Measurements from ENCODE around the gene ASB18. TPM values are rescaled to one million over a fixed set of nuclear protein-coding genes. Genes with fewer than 3 reads are reported as not detected.

ASB18 gene
- total RNA-seq, 4 donors from 2014 or later: not detected

DNA sequence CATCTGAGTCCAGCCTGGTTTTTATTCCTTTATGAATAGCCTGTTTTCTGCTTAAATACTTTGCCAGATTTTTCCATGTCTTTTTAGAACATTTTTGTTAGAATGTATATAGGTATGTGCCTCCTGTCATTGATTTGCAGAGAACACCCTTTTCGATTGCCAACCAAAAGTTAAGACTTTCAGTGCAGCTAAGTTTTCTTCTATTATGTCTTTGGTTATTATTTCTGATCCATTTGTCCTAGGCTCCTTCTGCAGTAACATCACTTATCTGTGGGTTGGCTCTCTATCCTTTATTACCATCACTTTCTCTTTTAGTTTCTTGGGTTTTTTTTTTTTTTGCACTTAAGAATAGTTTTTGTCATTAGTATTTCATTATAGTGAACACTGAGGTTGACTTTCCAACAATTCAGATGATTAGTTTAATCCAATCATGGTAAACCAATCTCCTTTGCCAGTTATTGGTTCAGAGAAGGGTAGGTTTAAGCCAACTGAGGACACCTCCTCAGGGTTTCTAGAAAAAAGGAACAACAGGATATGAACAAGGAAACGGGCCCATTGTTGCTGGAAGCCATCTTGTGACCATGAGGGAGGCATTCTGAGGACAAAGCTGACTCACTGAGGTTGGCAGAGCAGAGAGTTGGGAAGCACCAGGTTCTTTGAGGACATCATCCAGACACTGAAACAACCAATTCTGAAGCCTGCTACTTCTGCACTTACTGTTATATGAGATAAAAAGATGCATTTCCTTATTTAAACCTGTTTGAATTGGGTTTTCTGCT is 58.1 kb downstream of the ASB18 start:
- intact Hi-C loops (cut with DNase I; ENCODE audit: low total_unique reads) (no loop called here), in situ Hi-C loops (cut with MboI; ENCODE audit: low pct_ligation_motif_present in 1 of 4, low pct_unique_long_range_greater_than_20kb in 1 of 4, low sequenced_read_pairs in 3 of 4) (no loop called here)
- Histone ChIP-seq H3K36me3 (no peaks in the 10 kb centered on the region), H3K27ac (no peak overlapping the region), H3K27me3 (peaks cover 8% of the 10 kb centered on the region), H3K9me3 (no peaks in the 10 kb centered on the region), H3K4me3 (no peak overlapping the region), H3K4me1 (no peaks in the 10 kb centered on the region)
- WGBS, 2 donors (ENCODE audit: low coverage in 1 of 2): 67 to 85% methylated on average over 1 to 2 of the region's 2 CpGs
- no peak for TF ChIP-seq POLR2AphosphoS5 (IDR thresholded peaks at IDR 0.05)
- no peak for TF ChIP-seq EP300 (IDR thresholded peaks at IDR 0.05; ENCODE audit: low read depth)
- TF ChIP-seq POLR2A (IDR thresholded peaks at IDR 0.05): no peak
- TF ChIP-seq, protein P1, sequence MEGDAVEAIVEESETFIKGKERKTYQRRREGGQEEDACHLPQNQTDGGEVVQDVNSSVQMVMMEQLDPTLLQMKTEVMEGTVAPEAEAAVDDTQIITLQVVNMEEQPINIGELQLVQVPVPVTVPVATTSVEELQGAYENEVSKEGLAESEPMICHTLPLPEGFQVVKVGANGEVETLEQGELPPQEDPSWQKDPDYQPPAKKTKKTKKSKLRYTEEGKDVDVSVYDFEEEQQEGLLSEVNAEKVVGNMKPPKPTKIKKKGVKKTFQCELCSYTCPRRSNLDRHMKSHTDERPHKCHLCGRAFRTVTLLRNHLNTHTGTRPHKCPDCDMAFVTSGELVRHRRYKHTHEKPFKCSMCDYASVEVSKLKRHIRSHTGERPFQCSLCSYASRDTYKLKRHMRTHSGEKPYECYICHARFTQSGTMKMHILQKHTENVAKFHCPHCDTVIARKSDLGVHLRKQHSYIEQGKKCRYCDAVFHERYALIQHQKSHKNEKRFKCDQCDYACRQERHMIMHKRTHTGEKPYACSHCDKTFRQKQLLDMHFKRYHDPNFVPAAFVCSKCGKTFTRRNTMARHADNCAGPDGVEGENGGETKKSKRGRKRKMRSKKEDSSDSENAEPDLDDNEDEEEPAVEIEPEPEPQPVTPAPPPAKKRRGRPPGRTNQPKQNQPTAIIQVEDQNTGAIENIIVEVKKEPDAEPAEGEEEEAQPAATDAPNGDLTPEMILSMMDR (IDR thresholded peaks at IDR 0.05): no peak
- DNase-seq: no peak

DNA sequence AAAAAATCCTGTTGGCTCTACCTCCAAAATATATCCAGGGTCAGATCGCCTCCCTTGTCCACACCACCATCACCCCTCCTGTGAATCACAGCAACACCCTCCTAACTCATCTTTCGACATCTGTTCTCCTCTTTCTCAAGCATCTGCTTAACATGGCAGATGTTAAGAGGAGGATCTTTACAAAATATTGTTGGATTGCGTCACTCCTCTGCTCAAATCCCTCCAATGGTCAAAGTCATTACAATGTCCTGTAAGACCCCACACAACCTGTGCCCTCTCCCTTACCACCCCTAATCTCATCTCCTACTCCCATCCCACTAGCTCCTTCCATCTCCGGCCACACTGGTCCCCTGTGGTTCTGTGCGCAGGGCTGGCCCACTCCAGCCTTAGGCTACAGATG is 59.3 kb downstream of the ASB18 start:
- no peak for DNase-seq
- Histone ChIP-seq H3K4me1 (no peaks in the 10 kb centered on the region), H3K9me3 (no peaks in the 10 kb centered on the region), H3K4me3 (no peak overlapping the region), H3K27me3 (no peaks in the 10 kb centered on the region), H3K27ac (no peak overlapping the region), H3K36me3 (no peaks in the 10 kb centered on the region)
- intact Hi-C loops (cut with DNase I; ENCODE audit: low total_unique reads) (no loop called here), in situ Hi-C loops (cut with MboI; ENCODE audit: low pct_ligation_motif_present in 1 of 4, low pct_unique_long_range_greater_than_20kb in 1 of 4, low sequenced_read_pairs in 3 of 4) (no loop called here)
- TF ChIP-seq EP300 (IDR thresholded peaks at IDR 0.05; ENCODE audit: low read depth) (no peak), POLR2A (IDR thresholded peaks at IDR 0.05) (no peak), POLR2AphosphoS5 (IDR thresholded peaks at IDR 0.05) (no peak)
- TF ChIP-seq, protein P1 (IDR thresholded peaks at IDR 0.05): no peak
- 88 to 93% methylated on average over 5 of the region's 5 CpGs for WGBS, 2 donors (ENCODE audit: low coverage in 1 of 2)

DNA sequence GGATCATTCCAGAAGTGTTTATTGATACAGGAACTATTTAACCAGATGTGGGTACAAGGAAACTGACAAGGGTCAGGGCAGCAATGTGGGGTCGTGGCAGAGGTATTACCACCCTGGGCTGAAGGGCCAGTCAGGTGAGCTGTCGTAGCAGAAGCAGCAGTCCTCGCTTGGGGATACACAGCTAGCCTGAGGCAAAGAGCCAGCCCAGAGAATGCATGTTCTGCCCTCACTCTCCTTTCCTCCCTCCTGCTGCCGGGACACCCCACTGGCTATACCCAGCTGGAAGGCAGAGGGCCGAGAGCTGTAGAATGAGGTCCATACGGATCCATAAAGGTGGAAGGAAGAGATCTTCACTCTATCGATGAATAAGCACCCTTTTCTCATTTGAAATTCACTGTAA is 63.8 kb downstream of the ASB18 start:
- no peak for DNase-seq
- Histone ChIP-seq H3K9me3 (no peaks in the 10 kb centered on the region), H3K4me3 (no peak overlapping the region), H3K27ac (no peak overlapping the region), H3K36me3 (no peaks in the 10 kb centered on the region), H3K27me3 (no peaks in the 10 kb centered on the region), H3K4me1 (no peaks in the 10 kb centered on the region)
- WGBS, 2 donors (ENCODE audit: low coverage in 1 of 2): 52 to 60% methylated on average over 2 to 7 of the region's 7 CpGs
- TF ChIP-seq, protein P1 (IDR thresholded peaks at IDR 0.05): no peak
- TF ChIP-seq POLR2A (IDR thresholded peaks at IDR 0.05) (no peak), POLR2AphosphoS5 (IDR thresholded peaks at IDR 0.05) (no peak), EP300 (IDR thresholded peaks at IDR 0.05; ENCODE audit: low read depth) (no peak)
- in situ Hi-C loops (cut with MboI; ENCODE audit: low pct_ligation_motif_present in 1 of 4, low pct_unique_long_range_greater_than_20kb in 1 of 4, low sequenced_read_pairs in 3 of 4): no loop called here
- intact Hi-C loops (cut with DNase I; ENCODE audit: low total_unique reads): no loop called here

DNA sequence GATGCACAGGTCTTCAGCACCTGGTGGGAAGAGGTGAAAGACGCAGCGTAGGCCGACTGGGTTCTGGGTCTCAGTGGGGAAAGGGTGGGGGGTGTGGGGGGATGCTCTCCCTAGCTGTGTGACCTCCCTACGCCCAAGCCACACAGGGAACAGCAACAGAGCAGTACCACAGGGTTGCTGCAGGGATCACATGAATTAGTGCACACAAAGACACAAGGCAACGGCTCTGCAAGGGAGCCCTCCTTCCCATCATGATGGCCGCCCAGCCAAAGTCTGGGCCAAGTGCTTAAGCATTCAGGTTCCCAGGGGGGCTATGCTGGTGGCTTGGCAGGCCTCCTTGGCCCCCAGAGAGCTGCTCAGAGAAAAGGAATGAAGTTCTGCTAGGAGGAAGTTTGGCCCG is 67.8 kb downstream of the ASB18 start:
- H3K27ac ChIP-seq: no peak overlapping the region
- in situ Hi-C loops (cut with MboI; ENCODE audit: low pct_ligation_motif_present in 1 of 4, low pct_unique_long_range_greater_than_20kb in 1 of 4, low sequenced_read_pairs in 3 of 4): no loop called here
- no peak overlapping the region for H3K4me3 ChIP-seq
- DNase-seq: no peak
- no peaks in the 10 kb centered on the region for H3K9me3 ChIP-seq
- intact Hi-C loops (cut with DNase I; ENCODE audit: low total_unique reads): no loop called here
- no peak for TF ChIP-seq POLR2A (IDR thresholded peaks at IDR 0.05)
- TF ChIP-seq, protein P1 (IDR thresholded peaks at IDR 0.05): no peak
- no peak for TF ChIP-seq EP300 (IDR thresholded peaks at IDR 0.05; ENCODE audit: low read depth)
- no peak for TF ChIP-seq POLR2AphosphoS5 (IDR thresholded peaks at IDR 0.05)
- no peaks in the 10 kb centered on the region for H3K36me3 ChIP-seq
- H3K4me1 ChIP-seq: no peaks in the 10 kb centered on the region
- WGBS, 2 donors (ENCODE audit: low coverage in 1 of 2): 73% methylated on average over 7 of the region's 7 CpGs; no CpG with 5 or more reads in 1 of the 2 donors
- H3K27me3 ChIP-seq: no peaks in the 10 kb centered on the region

Data from transverse colon (tissue), 4 donors.